Liver (tissue), 9 donors: ENCODE data around the gene SEMA5A. TPM values are rescaled to one million over a fixed set of nuclear protein-coding genes. Genes with fewer than 3 reads are reported as not detected.

Experiments used
- DNase-seq: peaks from one replicate; pipeline ENCODE4 v3.0.0-alpha.2; 2017; ENCODE audit warnings: low spot score
- H3K27ac ChIP-seq, 2 donors: one replicate each; pipeline ENCODE4 v1.7.0; 2013; ENCODE audit warnings: inconsistent platforms in 2 of 2, low read length in 2 of 2, control low read depth in 1 of 2, low read depth in 1 of 2, mild to moderate bottlenecking in 1 of 2
- H3K27me3 ChIP-seq, 4 donors: one replicate each; pipeline versions ENCODE4 v1.6.1 to v1.7.0; 2013; ENCODE audit warnings: low read length in 3 of 4, inconsistent platforms in 1 of 4, mild to moderate bottlenecking in 1 of 4, moderate library complexity in 1 of 4; ENCODE audit not compliant: control insufficient read depth in 4 of 4, insufficient read depth in 4 of 4
- H3K36me3 ChIP-seq, 4 donors: one replicate each; pipeline versions ENCODE4 v1.6.1 to v1.7.0; 2013; ENCODE audit warnings: low read length in 3 of 4, mild to moderate bottlenecking in 3 of 4, low read depth in 1 of 4, moderate library complexity in 1 of 4; ENCODE audit not compliant: control insufficient read depth in 4 of 4, insufficient read depth in 3 of 4
- H3K4me1 ChIP-seq, 4 donors: one replicate each; pipeline versions ENCODE4 v1.6.1 to v1.7.0; 2013; ENCODE audit warnings: low read length in 3 of 4, mild to moderate bottlenecking in 3 of 4, moderate library complexity in 1 of 4; ENCODE audit not compliant: control insufficient read depth in 4 of 4, insufficient read depth in 4 of 4
- H3K4me3 ChIP-seq, 3 donors: one replicate each; pipeline versions ENCODE4 v1.6.1 to v1.7.0; 2013; ENCODE audit warnings: low read length in 3 of 3, control low read depth in 1 of 3, low read depth in 1 of 3, mild to moderate bottlenecking in 1 of 3
- H3K9ac ChIP-seq, 2 donors: one replicate each; pipeline ENCODE4 v1.7.0; 2013; ENCODE audit warnings: low read length in 2 of 2, mild to moderate bottlenecking in 2 of 2, moderate library complexity in 2 of 2, control low read depth in 1 of 2, low read depth in 1 of 2
- H3K9me3 ChIP-seq, 4 donors: one replicate each; pipeline versions ENCODE4 v1.6.1 to v1.7.0; 2013; ENCODE audit warnings: low read length in 3 of 4; ENCODE audit not compliant: control insufficient read depth in 4 of 4
- EGR1 ChIP-seq, 2 donors: IDR thresholded peaks; 2 replicates each; pipeline ENCODE4 v1.6.1; 2016 to 2018; ENCODE audit warnings: antibody characterized with exemption in 2 of 2, low read depth in 2 of 2
- FOXA1 ChIP-seq: IDR thresholded peaks from 2 replicates; pipeline ENCODE4 v1.6.1; 2016; ENCODE audit warnings: antibody characterized with exemption
- FOXA2 ChIP-seq: IDR thresholded peaks from 2 replicates; pipeline ENCODE4 v1.6.1; 2016; ENCODE audit warnings: antibody characterized with exemption
- GABPA ChIP-seq, 2 donors: IDR thresholded peaks in 1 of 2; conservative IDR thresholded peaks in 1 of 2; 2 replicates each; pipeline ENCODE4 v1.6.1; 2016; ENCODE audit warnings: antibody characterized with exemption in 2 of 2, mild to moderate bottlenecking in 1 of 2, moderate library complexity in 1 of 2
- HNF4A ChIP-seq, 2 donors: conservative IDR thresholded peaks; 2 replicates each; pipeline ENCODE4 v1.6.1; 2016; ENCODE audit warnings: antibody characterized with exemption in 2 of 2, mild to moderate bottlenecking in 2 of 2
- HNF4G ChIP-seq: IDR thresholded peaks from 2 replicates; pipeline ENCODE4 v1.6.1; 2016; ENCODE audit warnings: antibody characterized with exemption
- JUND ChIP-seq, 2 donors: IDR thresholded peaks; 2 replicates each; pipeline ENCODE4 v1.6.1; 2016; ENCODE audit warnings: antibody characterized with exemption in 2 of 2
- NR2F2 ChIP-seq: IDR thresholded peaks from 2 replicates; pipeline ENCODE4 v1.6.1; 2016; ENCODE audit warnings: antibody characterized with exemption
- RAD21 ChIP-seq, 2 donors: IDR thresholded peaks; 2 replicates each; pipeline ENCODE4 v1.6.1; 2016; ENCODE audit warnings: antibody characterized with exemption in 2 of 2, mild to moderate bottlenecking in 2 of 2
- RXRA ChIP-seq, 2 donors: IDR thresholded peaks; 2 replicates each; pipeline ENCODE4 v1.6.1; 2017 to 2018; ENCODE audit warnings: antibody characterized with exemption in 2 of 2, mild to moderate bottlenecking in 1 of 2
- SP1 ChIP-seq: IDR thresholded peaks from 2 replicates; pipeline ENCODE4 v1.6.1; 2018; ENCODE audit warnings: antibody characterized with exemption, mild to moderate bottlenecking
- TAF1 ChIP-seq: conservative IDR thresholded peaks from 2 replicates; pipeline ENCODE4 v1.6.1; 2016; ENCODE audit warnings: antibody characterized with exemption, mild to moderate bottlenecking
- YY1 ChIP-seq: IDR thresholded peaks from 2 replicates; pipeline ENCODE4 v1.6.1; 2016; ENCODE audit warnings: antibody characterized with exemption, mild to moderate bottlenecking
- WGBS: extraction: QIAGEN DNeasy Blood & Tissue Kit; methylation state at CpG from one replicate; pipeline ENCODE4 v1.1.7; 2013; 5-methylcytosine and 5-hydroxymethylcytosine counted together
- polyA plus RNA-seq, 2 donors: library from polyadenylated mRNA; stranded (reverse) in 1 of 2; unstranded in 1 of 2; fragments of 200-250 nt in 1 of 2; fragments of >200 nt in 1 of 2; fragmentation: Nextera tagmentation in 1 of 2; extraction: Ambion mirVana in 1 of 2; gene quantifications; one replicate each; pipeline versions ENCODE4 v1.2.1 to v1.2.3, GENCODE V29; 2013 to 2015
- total RNA-seq, 2 donors: library from RNA; depleted of rRNA; stranded (reverse); fragments of >200 nt; gene quantifications; one replicate each; pipeline ENCODE4 v1.2.3, GENCODE V29; 2014
- TF ChIP-seq, protein P1 (sequence below): IDR thresholded peaks from 2 replicates; pipeline ENCODE4 v1.6.1; 2016; ENCODE audit warnings: antibody characterized with exemption
- TF ChIP-seq, protein P2 (sequence below): IDR thresholded peaks from 2 replicates; pipeline ENCODE4 v1.6.1; 2016; ENCODE audit warnings: antibody characterized with exemption
- TF ChIP-seq, protein P3 (sequence below): IDR thresholded peaks from 2 replicates; pipeline ENCODE4 v1.6.1; 2016; ENCODE audit warnings: antibody characterized with exemption, mild to moderate bottlenecking
- TF ChIP-seq, protein P4 (sequence below): IDR thresholded peaks from 2 replicates; pipeline ENCODE4 v1.6.1; 2016; ENCODE audit warnings: antibody characterized with exemption
- TF ChIP-seq, protein P5 (sequence below): fragments of 150-350 bp; IDR thresholded peaks from 2 replicates; pipeline ENCODE4 v1.5.1; 2017; ENCODE audit warnings: improper control_type of control experiment, low read depth, low read length; ENCODE audit not compliant: missing input control
- donor health status: healthy.
- donor health status: healthy.
- donor health status: healthy.
- donor health status: healthy.
- donor health status: healthy.

Gene SEMA5A
- total and polyA plus RNA-seq, 4 donors = 1.1 to 5.8 (median 3.2) TPM

DNA sequence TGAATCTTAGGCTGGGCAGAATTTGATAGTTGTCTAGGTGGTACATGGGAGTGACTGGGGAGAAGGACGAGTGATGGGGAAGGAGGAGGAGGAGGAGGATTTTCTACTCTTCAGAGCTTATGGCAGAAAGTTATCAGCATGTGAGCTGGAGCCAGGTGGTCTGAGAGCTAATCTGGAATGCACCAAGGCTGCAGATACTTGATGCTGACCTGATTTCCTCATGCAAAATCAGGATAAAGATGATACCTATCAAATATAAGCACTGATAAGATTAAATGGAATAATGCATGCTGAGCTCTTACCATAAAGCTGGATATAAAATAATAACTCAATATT, 250.4 kb downstream of the SEMA5A start:
- no peak for DNase-seq
- Histone ChIP-seq H3K4me3 (no peak overlapping the region), H3K36me3 (no peaks in the 10 kb centered on the region), H3K9me3 (no peaks in the 10 kb centered on the region), H3K4me1 (no peaks in the 10 kb centered on the region), H3K9ac (no peak overlapping the region), H3K27ac (no peak overlapping the region), H3K27me3 (no peaks in the 10 kb centered on the region)
- TF ChIP-seq NR2F2 = no peak
- TF ChIP-seq, protein P1, sequence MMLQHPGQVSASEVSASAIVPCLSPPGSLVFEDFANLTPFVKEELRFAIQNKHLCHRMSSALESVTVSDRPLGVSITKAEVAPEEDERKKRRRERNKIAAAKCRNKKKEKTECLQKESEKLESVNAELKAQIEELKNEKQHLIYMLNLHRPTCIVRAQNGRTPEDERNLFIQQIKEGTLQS = no peak
- TF ChIP-seq, protein P2, sequence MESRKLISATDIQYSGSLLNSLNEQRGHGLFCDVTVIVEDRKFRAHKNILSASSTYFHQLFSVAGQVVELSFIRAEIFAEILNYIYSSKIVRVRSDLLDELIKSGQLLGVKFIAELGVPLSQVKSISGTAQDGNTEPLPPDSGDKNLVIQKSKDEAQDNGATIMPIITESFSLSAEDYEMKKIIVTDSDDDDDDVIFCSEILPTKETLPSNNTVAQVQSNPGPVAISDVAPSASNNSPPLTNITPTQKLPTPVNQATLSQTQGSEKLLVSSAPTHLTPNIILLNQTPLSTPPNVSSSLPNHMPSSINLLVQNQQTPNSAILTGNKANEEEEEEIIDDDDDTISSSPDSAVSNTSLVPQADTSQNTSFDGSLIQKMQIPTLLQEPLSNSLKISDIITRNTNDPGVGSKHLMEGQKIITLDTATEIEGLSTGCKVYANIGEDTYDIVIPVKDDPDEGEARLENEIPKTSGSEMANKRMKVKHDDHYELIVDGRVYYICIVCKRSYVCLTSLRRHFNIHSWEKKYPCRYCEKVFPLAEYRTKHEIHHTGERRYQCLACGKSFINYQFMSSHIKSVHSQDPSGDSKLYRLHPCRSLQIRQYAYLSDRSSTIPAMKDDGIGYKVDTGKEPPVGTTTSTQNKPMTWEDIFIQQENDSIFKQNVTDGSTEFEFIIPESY = no peak
- TF ChIP-seq HNF4A (conservative IDR thresholded peaks at IDR 0.05) = no peak
- no peak for TF ChIP-seq RAD21 (IDR thresholded peaks at IDR 0.05)
- TF ChIP-seq FOXA2 = no peak
- no peak for TF ChIP-seq YY1
- no peak for TF ChIP-seq HNF4G
- no peak for TF ChIP-seq EGR1 (IDR thresholded peaks at IDR 0.05; ENCODE audit: low read depth in 2 of 2)
- TF ChIP-seq JUND (IDR thresholded peaks at IDR 0.05) = no peak
- TF ChIP-seq FOXA1 = no peak
- TF ChIP-seq, protein P3, sequence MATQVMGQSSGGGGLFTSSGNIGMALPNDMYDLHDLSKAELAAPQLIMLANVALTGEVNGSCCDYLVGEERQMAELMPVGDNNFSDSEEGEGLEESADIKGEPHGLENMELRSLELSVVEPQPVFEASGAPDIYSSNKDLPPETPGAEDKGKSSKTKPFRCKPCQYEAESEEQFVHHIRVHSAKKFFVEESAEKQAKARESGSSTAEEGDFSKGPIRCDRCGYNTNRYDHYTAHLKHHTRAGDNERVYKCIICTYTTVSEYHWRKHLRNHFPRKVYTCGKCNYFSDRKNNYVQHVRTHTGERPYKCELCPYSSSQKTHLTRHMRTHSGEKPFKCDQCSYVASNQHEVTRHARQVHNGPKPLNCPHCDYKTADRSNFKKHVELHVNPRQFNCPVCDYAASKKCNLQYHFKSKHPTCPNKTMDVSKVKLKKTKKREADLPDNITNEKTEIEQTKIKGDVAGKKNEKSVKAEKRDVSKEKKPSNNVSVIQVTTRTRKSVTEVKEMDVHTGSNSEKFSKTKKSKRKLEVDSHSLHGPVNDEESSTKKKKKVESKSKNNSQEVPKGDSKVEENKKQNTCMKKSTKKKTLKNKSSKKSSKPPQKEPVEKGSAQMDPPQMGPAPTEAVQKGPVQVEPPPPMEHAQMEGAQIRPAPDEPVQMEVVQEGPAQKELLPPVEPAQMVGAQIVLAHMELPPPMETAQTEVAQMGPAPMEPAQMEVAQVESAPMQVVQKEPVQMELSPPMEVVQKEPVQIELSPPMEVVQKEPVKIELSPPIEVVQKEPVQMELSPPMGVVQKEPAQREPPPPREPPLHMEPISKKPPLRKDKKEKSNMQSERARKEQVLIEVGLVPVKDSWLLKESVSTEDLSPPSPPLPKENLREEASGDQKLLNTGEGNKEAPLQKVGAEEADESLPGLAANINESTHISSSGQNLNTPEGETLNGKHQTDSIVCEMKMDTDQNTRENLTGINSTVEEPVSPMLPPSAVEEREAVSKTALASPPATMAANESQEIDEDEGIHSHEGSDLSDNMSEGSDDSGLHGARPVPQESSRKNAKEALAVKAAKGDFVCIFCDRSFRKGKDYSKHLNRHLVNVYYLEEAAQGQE = no peak
- TF ChIP-seq GABPA (IDR thresholded peaks at IDR 0.05 in 1 of 2, conservative IDR thresholded peaks at IDR 0.05 in 1 of 2) = no peak
- TF ChIP-seq, protein P4, sequence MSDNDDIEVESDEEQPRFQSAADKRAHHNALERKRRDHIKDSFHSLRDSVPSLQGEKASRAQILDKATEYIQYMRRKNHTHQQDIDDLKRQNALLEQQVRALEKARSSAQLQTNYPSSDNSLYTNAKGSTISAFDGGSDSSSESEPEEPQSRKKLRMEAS = no peak
- TF ChIP-seq SP1 = no peak
- no peak for TF ChIP-seq TAF1
- TF ChIP-seq, protein P5, sequence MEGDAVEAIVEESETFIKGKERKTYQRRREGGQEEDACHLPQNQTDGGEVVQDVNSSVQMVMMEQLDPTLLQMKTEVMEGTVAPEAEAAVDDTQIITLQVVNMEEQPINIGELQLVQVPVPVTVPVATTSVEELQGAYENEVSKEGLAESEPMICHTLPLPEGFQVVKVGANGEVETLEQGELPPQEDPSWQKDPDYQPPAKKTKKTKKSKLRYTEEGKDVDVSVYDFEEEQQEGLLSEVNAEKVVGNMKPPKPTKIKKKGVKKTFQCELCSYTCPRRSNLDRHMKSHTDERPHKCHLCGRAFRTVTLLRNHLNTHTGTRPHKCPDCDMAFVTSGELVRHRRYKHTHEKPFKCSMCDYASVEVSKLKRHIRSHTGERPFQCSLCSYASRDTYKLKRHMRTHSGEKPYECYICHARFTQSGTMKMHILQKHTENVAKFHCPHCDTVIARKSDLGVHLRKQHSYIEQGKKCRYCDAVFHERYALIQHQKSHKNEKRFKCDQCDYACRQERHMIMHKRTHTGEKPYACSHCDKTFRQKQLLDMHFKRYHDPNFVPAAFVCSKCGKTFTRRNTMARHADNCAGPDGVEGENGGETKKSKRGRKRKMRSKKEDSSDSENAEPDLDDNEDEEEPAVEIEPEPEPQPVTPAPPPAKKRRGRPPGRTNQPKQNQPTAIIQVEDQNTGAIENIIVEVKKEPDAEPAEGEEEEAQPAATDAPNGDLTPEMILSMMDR = no peak
- no peak for TF ChIP-seq RXRA (IDR thresholded peaks at IDR 0.05)
- WGBS = 67% methylated on average over 1 of the region's 1 CpG
